ENCODE data around the gene FARSA.
"Not testable (repeated sequence)": the region's sequence is repeated elsewhere in the genome, so short reads cannot be mapped to it uniquely, and the experiment has no call there.

- TF ChIP-seq CTCF (IDR thresholded peaks at IDR 0.05); EZH2 (IDR thresholded peaks at IDR 0.05; ENCODE audit: borderline replicate concordance, insufficient read depth, low read depth, low read length, poor library complexity, severe bottlenecking): not testable (repeated sequence)
Observed at GRCh38 chr19:12915860-12916259, 17.7 kb downstream of the FARSA start.

Measured in B cell (primary cell).